Stimulated activated CD4-positive, alpha-beta T cell treated with anti-CD3 and anti-CD28 coated beads, Interleukin-4, amount 100 ng/mL, for 4 hours (primary cell): ENCODE measurements around the gene TMEM167B.
"Not testable (repeated sequence)": the region's sequence is repeated elsewhere in the genome, so short reads cannot be mapped to it uniquely, and the experiment has no call there.

Source experiments
- DNase-seq, 2 experiments: peaks; one replicate each; pipeline ENCODE4 v3.0.0-alpha.2; 2020

Gene TMEM167B

DNA sequence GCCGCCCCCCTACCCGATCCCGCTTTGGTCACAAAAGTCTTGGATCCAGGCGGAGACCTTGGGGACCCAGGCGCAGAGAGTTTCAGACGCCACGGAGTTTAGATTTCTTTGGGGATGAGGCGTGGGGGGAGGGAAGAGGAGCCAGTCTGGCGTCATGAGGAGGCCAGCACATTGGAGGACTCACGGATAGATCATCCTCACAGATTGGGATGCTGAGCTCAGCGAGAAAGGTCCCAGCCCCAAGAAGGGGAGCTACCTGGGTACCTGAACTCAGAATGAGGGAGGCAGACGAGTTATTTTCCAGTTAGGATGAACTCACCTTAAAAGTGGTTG, 23.7 kb downstream of the TMEM167B start:
- DNase-seq = no peak

DNA sequence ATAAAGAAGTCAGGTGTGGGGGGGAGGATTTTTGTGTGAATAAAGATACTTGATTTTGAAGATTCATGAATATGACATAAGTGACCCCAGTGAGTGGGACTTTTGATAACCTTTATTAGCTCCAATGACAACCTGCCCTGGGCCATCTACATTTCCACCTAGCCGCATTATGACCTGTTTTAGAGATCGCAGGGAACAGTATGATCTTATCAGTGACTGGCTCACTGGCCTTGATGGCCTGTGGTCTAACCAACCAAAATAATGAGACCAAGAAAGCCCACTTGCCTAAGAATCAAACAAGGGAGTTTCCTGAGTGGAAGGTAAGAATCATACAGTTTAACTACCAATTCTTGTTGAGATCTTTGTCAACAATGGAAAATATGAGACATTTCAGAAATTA, 25.1 kb downstream of the TMEM167B start:
- DNase-seq = no peak

DNA sequence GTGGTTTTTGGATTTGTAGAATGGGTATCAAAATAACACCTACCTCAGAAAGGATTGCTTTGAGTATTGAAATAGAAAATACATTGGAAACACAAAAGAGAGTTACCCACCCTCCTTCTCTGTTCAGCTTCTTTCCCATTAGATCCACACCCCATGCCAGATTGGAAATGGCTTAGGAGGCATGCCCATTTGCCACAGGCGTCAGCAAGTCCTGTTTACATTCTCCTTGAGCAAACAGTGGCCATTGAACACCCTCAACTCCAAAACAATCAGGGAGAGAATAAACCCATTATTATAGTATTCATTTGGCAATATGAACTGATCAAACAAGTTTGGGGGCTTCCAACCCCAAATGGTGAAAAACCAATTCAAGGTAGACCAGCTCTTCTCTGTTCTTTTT, 25.7 kb downstream of the TMEM167B start:
- no peak for DNase-seq

DNA sequence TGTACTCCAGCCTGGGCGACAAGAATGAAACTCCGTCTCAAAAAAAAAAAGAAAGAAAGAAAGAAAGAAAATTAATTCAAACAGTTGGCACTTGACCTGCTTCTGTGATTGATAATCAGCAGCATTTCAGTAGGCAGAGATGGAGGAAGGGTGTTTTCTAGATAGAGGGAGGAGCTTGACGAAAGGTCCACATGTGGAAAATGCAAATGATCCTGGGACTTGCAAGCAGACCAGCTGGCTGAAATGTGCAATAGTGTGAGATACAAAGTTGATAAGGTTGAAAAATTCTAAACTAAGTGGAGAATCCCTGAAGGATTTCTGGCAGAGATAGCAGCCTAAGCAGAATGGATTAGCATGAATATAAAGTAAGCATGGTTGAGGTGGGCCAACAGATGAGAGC, 27.5 kb downstream of the TMEM167B start:
- no peak for DNase-seq

DNA sequence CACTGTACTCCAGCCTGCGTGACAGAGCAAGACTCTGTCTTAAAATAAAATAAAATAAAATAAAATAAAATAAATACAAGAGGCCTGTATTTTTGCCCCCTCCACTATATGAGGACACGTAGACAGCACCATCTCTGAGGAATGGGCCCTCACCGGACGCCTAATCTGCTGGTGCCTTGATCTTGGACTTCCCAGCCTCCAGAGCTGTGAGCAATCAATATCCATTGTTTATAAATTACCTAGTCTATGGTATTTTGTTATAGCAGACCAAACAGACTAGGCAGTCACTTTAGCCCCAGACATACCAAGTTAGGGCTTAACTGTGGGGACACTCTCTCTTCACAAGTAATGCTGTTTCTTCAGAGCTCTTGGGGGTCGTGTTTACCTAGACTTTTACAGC, 29.8 kb downstream of the TMEM167B start:
- no peak for DNase-seq

DNA sequence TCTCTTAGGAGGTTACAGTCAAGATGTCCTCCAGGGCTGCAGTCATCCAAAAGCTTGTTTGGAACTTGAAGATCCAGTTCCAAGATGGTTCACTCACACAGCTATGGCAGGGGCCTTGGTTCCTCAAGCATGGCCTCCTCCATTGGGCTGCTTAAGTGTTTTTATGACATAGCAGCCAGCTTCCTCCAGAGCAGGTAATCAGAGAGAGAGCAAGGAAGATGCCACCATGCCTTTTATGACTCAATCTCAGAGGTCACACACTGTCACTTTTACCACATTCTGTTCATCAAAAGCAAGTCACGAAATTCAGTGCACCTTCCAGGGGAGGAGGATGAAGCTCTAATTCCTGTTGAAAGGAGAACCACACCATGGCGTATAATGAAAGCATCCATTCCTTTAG, 40.5 kb downstream of the TMEM167B start:
- DNase-seq = no peak

DNA sequence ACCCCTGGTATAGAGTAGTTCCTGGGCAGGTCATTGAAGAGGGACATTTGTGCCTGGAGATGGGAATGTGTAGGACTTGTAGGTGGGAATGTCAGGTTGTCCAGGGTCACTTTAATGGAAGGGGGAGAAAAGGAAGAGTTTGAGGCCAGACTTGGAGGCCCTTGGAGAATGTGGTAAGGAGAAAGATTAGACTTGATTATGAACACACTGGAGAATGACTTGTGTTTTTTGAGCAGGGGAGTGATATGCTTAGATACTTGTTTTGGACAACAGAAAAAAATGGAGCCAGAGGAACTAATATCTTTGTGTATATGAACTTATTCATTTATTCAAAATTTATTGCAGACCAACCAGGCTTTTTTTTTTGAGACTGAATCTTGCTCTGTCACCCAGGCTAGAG, 41.2 kb downstream of the TMEM167B start:
- DNase-seq = no peak

DNA sequence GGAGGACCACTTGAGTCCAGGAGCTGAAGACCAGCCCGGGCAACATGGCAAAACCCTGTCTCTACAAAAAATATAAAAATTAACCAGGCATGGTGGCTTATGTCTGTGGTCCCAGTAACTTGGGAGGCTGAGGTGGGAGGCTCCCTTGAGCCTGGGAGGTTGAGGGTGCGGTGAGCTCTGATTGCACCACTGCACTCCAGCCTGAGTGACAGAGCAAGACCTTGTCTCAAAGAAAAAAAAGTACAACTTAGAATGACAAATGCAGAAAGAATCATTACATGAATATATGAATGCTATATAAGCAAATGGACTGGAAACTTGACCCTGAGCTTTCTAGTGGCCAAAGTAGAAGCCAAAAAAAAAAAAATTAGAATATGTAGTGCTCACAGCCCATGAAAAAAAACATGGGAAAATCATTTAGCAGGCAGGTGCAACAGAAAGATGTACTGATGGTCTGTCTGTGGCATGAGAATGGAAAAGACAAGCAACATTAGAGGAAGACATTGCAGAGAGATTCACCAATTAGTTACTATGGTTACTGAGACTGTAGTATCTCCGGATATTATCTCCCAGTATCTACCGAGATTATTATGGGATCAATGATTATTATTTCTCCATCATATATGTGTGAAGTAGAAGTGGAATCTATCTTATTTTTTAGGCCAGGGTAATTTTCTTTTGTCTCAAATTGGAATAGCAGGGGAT, 42.6 kb downstream of the TMEM167B start:
- DNase-seq = no peak

DNA sequence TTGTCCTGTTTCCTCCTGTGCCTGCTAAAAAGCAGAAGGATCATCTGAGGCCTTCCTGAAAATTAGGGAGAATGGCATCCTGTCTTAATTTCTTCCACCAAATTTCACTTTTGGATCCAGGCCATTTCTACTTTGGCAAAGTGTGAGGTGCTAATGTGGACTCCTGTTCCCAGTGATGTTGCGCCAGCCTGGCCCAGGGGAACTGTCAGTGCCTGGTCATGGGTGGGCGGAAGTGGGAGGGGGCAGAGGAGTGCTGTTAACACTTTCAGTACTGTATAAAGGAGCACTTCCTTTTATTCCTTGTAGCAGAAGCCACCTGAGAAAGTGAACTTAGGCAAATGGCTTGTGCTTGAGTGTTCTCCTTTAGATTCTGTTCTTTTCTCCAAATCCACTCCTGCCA, 43.3 kb downstream of the TMEM167B start:
- DNase-seq = no peak

DNA sequence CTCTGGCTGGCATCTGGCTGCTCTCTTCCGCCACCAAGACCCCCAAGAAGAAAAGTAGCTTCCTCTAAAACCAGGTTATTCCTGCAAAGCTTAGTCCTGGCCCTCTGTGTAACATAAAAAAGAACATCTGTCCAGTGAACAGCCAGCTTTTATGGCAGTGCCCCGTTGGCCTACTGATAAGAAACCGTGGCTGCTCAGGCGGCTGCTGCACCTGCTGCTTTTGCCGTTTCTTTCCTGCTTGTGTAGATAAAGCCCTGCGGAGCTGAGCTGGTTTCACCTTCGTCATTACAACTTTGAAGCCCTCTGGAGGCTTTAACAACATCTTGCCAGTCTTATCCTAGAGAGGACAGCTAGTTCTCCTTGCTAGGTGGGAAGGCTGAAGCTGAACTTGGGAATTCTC, 43.9 kb downstream of the TMEM167B start:
- DNase-seq = no peak

DNA sequence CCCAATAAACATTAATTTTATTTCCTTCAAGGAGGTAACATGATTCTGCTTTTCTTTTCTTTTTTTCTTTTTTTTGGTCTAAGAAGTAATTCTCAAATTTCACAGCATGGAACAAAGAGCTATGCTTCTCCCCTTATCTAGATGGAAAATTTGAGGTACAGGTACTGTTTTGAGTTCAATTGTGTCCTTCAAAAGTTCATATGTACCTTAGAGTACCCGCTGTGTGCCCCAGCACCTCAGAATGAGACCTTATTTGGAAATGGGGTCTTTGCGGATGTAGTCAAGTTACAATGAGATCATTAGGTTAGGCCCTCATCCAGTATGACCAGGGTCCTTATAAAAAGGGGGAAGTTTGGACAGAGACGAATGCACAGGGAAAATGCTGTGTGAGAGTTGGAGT, 45.4 kb downstream of the TMEM167B start:
- DNase-seq = no peak

DNA sequence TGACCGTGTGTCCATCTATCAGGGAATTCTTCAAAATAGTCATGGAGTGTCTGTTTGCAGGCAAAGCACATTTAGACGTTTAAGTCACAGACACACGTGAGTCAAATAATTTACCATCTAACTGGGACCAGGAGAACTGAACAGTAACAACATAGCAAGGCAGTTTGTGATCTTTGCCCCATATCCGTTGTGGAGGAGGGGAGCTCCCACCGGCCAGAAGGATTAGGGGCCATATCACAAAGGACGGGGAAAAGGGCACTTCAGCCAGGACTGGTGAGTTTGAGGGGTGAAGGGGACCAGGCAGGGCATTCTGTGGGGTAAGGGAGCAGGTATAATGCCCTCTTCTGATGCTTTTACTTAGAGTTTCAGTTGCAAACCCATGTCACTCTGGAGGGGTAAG, 46.2 kb downstream of the TMEM167B start:
- no peak for DNase-seq

DNA sequence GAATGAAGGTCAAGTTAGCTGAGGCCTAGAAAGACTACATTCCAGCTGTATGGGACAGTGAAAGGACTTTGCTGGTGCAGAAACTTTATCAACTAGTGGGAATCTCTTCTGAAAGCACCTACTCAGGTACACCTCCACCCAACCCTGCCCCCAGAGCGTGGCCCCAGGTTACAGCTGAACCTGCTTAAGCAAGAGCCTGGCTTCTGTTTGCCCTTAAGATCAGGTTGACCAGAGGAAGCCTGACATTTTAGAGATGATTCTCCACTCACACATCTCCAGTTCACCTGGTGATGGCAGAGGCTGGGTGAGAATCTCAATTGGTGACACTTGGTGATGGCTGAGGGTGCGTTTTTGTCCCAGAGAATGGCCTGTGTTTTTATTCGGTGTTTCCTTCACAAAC, 47.4 kb downstream of the TMEM167B start:
- no peak for DNase-seq

DNA sequence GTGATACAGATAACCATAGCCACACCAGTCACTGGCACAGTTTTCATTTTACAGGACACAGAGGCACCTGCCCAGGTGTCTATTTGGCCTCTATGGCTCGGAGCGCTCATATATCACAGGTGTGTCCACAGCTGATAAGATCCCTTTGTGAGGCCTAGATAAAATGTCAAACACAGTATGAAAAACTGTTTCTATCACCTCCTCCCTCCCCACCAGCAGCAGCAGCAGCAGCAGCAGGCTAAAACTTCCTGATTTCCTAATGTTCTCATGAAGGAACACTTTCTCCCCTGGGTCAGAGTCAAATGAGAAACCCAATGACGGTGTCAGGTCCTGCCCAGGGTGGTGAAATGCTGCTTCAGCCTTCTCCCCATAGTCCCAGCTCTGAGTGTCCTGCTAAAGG, 47.8 kb downstream of the TMEM167B start:
- no peak for DNase-seq

DNA sequence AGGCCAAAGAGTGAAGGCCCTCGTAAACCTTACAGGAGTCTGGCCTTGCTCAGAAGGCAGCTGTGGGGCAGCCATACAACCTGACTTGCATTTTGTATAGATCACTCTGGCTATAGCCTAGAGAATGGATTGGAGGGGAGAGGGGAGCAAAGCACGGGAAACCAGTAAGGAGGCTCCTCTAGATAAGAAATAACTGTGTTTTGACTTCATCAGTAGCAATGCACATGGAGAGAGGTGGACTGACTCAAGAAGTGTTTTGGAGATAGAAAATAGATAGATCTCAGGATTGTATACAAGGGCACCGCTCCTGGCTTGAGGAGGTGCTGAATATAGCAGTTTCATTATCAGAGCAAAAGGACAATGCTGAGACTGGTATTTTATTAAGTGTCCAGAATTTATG, 49.8 kb downstream of the TMEM167B start:
- DNase-seq = no peak

DNA sequence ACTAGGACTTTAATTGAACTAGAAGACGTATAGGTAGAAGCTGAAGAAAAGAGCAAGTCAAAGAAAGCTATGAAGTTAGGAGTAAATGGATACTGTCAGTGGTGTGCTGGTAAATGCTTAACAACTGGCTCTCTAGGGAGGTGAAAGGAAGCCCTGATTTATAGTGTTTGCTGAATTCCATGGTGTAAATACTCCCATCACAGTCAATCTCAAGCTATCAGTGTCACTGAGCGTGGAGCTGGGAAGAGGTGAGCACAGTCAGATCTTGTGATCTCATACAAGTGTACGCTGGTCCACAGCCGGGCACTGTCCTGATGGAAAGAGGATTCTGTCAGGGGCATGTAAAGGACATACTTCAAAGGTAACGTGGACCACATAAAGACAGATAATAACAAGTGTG, 51.7 kb downstream of the TMEM167B start:
- no peak for DNase-seq

DNA sequence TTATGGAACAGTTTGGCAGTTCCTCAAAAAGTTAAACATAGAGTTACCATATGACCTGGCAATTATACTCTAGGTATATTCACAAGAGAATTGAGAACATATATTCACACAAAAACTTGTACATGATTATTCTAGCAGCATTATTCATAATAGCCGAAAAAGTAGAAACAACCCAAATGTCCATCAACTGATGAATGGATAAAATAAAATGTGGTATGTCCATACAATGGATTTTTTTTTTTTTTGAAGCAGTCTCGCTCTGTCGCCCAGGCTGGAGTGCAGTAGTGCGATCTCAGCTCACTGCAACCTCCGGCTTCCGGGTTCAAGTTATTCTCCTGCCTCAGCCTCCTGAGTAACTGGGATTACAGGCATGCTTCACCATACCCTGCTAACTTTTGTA, 52.2 kb downstream of the TMEM167B start:
- DNase-seq = not testable (repeated sequence)
